Fibroblast of skin of right biceps (primary cell): ENCODE results near the gene SPESP1.
"Not testable (repeated sequence)": the region's sequence is repeated elsewhere in the genome, so short reads cannot be mapped to it uniquely, and the experiment has no call there.

Source experiments
- DNase-seq: peaks from one replicate; pipeline ENCODE4 v3.0.0-alpha.2; 2013

Gene SPESP1

GRCh38 chr15:68930268-68931022, at the start of gene SPESP1:
SPESP1 (plus strand) TSS chr15:68930525; CDS start chr15:68930654, 129 bp downstream.
- peak; percentile 76 for DNase-seq

- peak; percentile 74 for DNase-seq
These were observed 45.3 kb upstream of the SPESP1 start for GRCh38 chr15:68885070-68885469.

GRCh38 chr15:68887120-68887519, 43.2 kb upstream of the SPESP1 start:
- DNase-seq: no peak

- no peak for DNase-seq
These were observed 42.5 kb upstream of the SPESP1 start for GRCh38 chr15:68887819-68888218.

- no peak for DNase-seq
These were observed 41.9 kb upstream of the SPESP1 start for GRCh38 chr15:68888419-68888818.

- no peak for DNase-seq
These were observed 36.1 kb upstream of the SPESP1 start for GRCh38 chr15:68894208-68894607.

GRCh38 chr15:68896178-68896577, 34.1 kb upstream of the SPESP1 start:
- no peak for DNase-seq

GRCh38 chr15:68897016-68897415, 33.3 kb upstream of the SPESP1 start:
- DNase-seq: no peak

- no peak for DNase-seq
These were observed 30.3 kb upstream of the SPESP1 start for GRCh38 chr15:68900027-68900426.

- DNase-seq: no peak
These were observed 22.9 kb upstream of the SPESP1 start for GRCh38 chr15:68907396-68907923.

GRCh38 chr15:68909601-68910100, 20.7 kb upstream of the SPESP1 start:
- no peak for DNase-seq

- DNase-seq: no peak
These were observed 20.0 kb upstream of the SPESP1 start for GRCh38 chr15:68910341-68910740.

GRCh38 chr15:68910816-68911215, 19.5 kb upstream of the SPESP1 start:
- DNase-seq: no peak

GRCh38 chr15:68921926-68922325, 8.4 kb upstream of the SPESP1 start:
- DNase-seq: peak; percentile 0

- peak; percentile 73 for DNase-seq
These were observed 5.3 kb upstream of the SPESP1 start for GRCh38 chr15:68924866-68925560.

- DNase-seq: no peak
These were observed 2.7 kb downstream of the SPESP1 start for GRCh38 chr15:68933001-68933400.

GRCh38 chr15:68934341-68934740, 4.0 kb downstream of the SPESP1 start:
- DNase-seq: no peak

GRCh38 chr15:68935400-68935937, 5.1 kb downstream of the SPESP1 start:
- no peak for DNase-seq

- DNase-seq: no peak
These were observed 9.2 kb downstream of the SPESP1 start for GRCh38 chr15:68939501-68939900.

GRCh38 chr15:68951813-68952212, 21.5 kb downstream of the SPESP1 start:
- DNase-seq: no peak

GRCh38 chr15:68957696-68958095, 27.4 kb downstream of the SPESP1 start:
- DNase-seq: no peak

- DNase-seq: no peak
These were observed 28.3 kb downstream of the SPESP1 start for GRCh38 chr15:68958597-68958996.

- DNase-seq: no peak
These were observed 32.1 kb downstream of the SPESP1 start for GRCh38 chr15:68962465-68962864.

- not testable (repeated sequence) for DNase-seq
These were observed 33.4 kb downstream of the SPESP1 start for GRCh38 chr15:68963719-68964118.
